HS-5 (cell line): Measurements from ENCODE around the gene CLP1.

Experiments used
- DNase-seq: peaks from one replicate; pipeline ENCODE4 v3.0.0-alpha.2; 2012; ENCODE audit warnings: low read depth

Gene CLP1

DNA sequence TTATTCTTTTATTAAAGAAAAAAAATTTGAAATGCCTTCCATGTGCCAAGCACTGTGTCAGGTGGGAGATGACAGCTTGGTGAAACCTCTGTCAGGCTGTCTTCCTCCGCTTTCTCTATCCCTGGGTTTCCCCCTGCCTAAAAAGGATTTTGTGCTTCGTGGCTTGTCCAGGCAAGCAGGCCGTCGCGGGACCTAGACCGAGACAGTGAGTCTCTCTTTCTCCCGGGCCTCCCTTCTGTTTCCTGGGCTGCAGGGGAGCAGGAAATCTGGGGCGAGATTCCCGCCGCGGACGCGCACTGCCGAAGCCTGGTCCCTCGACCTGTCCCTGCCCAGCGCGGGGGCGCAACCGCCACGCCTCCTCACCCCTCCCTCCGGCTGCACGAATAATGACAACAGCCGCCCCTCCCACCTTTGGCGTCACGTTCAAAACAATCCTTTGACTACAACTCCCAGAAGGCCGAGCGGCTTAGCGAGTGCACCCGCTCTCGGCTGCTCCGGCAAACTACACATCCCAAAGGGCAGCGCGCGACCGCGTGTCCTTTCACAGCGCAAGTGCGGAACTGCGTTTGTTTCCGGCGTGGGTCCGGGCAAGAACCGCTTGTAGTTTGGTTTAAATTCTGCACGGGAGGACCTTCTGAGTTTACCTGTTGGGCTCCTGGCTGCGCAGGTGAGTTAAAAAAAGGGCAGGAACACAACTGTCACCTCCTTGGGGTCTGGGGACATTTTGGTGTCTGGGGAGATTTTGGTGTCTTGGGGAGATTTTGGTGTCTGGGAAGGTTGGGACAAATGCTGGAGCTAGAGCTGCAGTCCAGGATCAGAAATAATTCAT is at the start of gene CLP1:
Gene CLP1 (plus strand): TSS at position 569 of the 829 bp plus-strand sequence. CDS start 1,715 bp downstream, outside the sequence.
- peak; percentile 97 for DNase-seq

DNA sequence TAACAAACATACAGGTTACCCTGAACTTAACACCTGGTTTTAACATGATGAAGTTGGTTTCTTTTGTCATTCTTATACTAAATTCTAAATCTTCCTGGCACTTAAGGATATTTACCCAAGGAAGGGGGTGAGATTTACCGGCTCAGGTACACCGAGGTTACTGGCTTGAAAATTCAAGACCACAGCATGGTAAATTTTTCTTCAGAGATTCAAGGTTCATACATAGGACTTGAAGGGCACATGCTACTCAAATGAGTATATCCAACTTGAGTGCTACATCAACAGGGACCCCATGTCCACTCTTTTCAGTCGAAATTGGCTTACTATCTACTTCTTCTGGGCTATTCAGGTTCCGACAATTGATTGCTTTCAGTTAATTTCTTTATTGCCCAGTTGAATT is 47.4 kb upstream of the CLP1 start:
- DNase-seq = no peak

DNA sequence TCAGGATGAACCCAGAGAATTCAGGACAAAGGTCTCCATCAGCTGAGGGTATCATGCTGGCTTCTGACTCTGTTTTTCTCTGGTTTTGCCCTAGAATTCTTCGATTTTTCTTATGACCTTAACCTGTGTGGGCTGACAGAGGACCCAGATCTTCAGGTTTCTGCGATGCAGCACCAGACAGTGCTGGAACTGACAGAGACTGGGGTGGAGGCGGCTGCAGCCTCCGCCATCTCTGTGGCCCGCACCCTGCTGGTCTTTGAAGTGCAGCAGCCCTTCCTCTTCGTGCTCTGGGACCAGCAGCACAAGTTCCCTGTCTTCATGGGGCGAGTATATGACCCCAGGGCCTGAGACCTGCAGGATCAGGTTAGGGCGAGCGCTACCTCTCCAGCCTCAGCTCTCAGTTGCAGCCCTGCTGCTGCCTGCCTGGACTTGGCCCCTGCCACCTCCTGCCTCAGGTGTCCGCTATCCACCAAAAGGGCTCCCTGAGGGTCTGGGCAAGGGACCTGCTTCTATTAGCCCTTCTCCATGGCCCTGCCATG is 43.3 kb upstream of the CLP1 start:
- no peak for DNase-seq

DNA sequence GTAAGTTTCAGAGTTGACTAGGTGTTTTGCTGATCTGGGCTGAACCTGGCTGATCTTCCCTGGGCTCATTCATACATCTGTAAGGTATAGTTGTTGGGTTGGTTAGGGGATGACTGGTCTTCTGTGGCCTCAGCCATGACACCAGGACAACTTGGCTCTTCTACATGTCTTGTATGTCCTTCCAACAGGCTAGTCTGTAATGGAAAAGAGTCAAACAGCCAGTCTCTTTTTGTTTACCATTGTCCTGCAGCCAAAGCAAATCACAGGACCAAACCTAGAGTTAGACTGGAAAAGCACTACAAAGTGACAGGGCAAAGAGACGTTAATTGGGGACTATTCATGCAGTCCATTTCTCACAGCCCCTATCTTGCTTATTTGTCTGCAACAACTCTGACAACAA is 42.3 kb upstream of the CLP1 start:
- DNase-seq = no peak

DNA sequence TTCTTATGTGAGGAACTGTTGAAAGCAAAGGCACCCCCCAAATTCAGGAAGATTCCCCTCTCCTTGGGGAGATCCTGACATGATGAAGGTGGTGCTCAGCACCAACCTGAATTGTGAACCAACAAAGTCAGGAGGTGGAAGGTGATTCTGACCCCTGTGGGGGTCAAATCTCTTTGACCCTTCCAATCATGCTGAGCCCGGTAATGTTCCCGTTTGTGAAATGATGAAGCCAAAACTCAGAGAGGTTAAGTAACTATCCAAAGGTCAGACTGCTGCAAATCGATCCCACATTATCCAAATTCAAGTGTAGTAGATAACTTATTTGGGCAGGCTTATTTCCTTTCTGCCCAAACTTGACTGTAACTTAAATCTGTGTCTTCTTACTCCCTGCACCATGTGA is 41.0 kb upstream of the CLP1 start:
- DNase-seq = no peak

DNA sequence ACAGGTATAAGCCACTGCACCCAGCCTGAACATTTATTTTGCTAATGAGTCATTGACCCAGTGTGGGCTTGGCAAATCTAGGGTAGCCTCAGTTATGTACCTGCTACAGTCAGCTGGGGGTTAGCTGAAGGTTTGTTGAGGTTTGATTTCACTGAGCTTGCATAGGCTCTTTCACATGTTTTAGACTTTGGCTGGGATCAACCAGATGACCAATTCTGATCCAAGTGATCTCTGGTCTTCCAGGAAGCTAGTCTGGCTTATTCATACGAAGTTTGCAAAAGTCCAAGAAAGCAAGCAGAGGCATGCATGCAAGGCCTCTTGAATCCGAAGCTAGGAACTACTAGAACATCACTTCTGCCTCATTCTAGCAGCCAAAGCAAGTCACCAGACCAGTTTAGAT is 39.1 kb upstream of the CLP1 start:
- DNase-seq = no peak

DNA sequence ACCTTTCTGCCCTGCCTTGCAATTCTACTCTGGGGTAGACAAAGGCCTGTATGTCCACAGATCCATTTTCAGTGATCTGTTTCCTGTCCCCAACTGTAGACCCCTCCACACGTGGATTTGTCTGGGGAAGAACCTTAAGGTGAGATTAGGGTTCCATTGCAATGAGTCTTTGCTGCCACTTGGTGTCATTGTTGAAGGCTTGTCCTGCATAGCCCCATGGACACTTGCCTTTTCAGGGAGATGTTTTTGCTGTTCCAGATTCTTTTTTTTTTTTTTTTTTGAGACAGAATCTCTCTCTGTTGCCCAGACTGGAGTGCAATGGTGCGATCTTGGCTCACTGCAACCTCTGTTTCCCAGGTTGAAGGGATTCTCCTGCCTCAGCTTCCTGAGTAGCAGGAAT is 38.2 kb upstream of the CLP1 start:
- no peak for DNase-seq

DNA sequence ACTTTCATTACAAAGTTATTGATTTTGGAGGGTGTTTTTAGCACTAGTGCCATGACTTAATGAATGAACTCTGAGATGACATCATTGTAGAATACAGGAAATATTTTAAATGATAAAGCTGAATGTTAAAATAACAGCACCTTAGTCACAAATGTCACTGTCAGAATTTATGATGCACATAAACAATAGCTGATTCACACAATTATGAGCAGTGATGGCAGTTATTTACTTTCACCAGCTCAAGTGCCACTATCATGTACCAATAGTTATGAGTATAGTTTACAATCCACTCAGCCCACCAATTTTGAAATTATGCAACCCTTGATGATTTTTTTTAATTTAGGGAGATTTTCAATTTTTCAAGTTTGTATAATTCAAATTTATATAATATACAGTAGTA is 37.1 kb upstream of the CLP1 start:
- DNase-seq = no peak

DNA sequence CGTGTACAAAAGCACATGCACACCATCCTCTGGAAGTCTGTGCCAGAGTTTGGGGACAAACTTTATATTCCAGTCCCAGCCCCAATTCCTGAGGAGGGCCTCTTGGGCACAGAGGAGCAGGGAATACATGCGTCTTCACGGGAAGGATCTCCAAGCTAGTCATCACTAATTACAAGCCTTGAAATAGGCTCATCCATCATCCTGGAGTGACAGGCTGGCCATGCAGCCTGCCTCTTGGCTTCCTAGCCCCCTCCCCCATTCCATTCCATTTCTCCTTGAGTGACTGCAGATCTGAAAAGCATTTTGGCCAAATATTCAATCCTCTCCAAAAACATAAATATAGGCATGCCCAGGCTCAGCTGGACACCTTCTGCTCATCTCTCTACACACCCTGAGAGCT is 35.3 kb upstream of the CLP1 start:
- DNase-seq = no peak

DNA sequence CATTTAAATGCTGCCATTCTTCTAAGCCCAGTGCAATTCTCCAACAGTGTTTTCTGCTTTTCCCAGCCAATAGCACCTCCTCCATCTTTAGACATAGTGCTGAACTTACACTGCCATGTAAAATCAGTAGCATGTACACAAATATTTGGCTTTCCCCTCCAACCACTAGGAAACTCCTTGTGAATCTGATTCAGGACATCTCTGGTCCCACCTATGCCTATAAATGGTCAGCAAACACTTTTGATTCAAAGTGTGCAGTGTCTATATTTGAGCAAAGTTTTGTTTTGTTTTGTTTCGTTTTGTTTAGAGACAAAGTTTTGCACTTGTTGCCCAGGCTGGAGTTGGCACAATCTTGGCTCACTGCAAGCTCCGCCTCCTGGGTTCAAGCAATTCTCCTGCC is 32.7 kb upstream of the CLP1 start:
- DNase-seq = no peak

DNA sequence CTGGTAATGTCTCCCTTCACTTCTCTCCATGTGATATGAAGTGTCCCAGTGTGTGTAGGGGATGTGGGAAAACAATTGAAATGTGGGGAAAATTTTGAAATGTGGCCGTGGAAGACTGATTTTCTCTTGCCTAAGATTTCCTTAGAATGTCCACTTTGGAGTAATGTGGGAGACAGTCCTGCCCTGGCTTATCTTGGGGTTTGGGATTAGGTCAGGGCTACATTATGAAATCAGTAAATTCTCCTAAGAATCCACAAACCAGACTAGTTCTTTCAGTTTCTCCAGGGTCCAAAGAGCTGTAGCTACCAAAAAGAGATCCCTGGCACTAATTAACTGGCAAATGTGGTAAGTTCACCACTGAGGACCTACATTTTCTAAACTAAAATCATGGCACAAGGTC is 30.7 kb upstream of the CLP1 start:
- no peak for DNase-seq

DNA sequence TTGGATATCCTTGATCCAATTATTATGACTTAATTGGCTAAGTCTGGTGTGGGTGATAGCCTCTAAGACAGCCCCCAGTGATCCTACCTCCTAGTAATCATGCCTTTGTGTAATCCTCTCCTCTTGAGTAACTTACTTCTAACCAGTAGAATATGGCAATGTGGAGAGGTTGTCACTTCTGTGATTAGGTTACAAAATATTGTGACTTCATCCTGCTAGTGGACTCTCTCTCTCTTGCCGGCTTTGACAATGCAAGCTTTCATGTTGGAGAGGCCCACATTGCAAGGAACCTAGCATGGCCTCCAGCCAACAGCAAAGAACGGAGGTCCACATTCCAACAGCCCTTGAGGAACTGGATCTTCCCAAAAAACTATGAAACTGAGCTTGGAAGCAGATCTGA is 27.4 kb upstream of the CLP1 start:
- DNase-seq = no peak

DNA sequence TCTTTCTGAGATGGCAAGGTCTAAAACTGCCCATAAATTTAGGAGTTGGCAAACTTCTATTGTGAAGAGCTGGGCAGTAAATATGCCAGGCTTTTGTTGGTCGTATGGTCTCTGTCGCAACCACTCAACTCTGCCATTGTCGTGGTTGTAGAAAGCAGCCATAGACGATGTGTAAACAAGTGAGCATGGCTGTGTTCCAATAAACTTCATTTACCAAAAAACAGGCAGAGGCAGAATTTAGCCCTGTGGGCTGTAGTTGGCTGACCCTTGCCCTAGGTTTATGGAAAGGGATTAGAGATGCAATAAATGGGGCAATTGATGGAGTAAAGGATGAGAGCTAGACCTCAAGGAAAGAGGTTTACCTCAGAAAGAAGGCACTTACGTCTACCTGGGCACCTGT is 25.4 kb upstream of the CLP1 start:
- DNase-seq = no peak

DNA sequence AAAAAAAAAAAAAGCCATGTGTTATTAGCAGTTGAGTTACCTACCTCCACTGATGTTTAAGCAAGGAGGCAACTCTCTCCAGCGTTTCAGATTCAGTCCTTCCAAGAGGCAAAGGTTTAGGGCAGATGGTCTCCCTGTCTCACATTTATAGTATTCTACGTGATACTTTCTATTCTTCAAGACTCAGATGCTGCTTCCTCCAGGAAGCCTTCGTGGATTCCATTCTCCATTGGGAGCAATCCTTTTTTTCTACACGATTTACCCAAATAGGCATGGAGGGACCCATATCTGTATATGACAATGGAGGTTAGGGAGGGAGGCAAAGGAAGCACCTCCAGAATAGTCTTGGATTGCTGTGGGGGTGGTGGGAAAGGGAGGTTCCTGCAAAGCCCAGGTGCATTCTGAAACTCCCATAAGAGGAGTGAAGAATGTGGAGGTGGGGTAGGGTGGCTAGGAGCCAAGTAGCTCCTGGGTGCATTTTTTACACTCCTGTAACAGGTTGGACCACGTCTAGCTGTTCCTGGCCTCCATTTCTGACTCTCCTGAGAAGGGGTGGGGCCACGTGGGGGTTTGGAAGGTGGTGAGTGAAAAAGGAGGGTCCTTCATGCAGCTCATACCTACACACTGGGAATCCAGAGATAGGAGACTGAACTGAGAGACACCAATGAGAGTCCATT is 24.0 kb upstream of the CLP1 start:
- DNase-seq = no peak

DNA sequence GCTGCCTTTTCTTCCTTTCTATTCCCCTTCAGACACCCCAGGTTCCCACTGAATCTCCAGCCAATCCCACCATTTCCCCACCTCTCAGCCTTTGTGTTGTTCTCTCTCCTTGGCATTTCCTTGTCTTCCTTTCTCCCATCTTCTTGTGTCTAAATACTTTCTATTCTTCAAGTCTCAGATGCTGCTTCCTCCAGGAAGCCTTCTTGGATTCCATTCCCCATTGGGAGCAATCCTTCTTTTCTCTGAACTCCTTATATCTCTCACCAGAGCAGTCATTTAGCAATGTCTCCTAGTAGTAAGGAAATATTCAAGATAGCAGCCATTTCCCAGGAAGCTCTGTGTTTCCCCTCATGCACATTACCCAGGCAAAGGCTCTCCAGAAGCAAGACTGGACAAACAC is 23.3 kb upstream of the CLP1 start:
- DNase-seq = no peak

DNA sequence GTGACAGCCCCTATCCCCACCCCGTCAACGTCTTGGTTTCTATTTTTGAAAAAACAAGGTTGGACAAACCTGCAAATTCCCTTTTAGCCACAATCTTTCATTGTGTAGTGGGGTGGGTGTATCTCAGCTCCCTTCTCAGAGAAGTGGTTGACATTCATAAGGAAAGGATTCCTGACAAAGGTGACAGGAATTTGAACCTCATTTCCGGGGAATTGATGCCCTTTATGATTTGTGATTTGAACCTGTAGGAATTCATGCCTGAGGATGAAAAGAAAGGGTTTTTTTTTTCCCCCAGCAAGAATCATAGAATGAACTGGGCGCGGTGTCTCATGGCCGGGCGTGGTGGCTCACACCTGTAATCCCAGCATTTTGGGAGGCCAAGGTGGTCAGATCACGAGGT is 22.3 kb upstream of the CLP1 start:
- no peak for DNase-seq

DNA sequence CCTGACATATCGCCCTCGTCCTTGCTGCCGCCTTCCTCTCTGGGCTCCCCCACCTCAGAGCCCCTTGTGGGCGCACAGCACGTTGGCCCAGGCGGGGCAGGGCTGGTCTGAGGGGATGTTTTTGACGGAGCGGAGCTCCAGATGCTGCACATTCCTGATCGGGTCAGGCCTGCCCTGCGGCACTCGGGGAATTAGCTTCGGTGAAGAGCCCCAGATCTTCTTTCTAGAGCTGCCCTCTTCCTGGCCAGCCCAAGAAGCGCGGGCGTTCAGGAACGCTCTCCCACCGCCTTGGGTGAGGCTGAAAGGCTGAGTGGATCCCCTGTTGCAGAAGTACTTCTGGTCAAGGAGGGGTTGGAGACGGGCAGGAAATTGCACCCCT is 19.9 kb upstream of the CLP1 start:
- no peak for DNase-seq

DNA sequence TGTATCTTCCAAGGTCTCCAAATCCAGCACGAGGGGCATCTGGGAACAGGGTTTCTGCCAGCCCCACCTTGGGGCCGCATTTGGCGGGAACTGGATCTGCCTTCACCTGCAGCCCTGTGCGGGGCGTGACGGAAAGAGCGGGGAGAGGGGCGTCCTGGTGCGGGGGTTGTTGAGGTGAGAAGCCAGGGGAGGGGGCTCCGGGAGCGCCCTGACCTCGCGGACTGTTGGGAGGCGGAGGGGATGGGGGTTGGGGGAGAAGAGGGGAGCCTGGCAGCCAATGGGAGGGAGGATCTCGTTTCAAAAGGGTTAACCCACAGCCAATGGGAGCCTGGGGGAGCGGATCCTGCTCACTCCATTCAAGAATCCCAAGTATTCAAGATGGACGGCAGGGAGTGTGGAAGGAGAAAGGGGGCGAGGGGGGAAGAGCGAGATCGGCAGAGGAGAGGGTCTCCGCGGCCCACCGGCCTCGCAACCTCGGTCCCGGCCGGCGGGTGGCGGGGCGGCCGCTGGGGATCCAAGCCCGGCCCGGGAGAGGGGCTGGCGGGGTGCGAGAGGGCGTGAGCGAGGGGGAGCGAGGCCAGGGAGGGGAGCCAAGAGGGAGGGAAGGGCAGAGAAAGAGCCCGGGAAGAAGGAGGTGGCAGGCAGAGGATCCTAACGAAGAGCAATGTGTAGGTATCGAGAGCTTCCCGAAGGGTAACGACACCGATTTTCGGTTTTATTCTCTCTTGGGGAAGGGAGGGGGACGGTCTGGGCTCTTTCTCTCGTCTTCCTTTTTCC is 19.4 kb upstream of the CLP1 start:
- DNase-seq = peak; percentile 79

DNA sequence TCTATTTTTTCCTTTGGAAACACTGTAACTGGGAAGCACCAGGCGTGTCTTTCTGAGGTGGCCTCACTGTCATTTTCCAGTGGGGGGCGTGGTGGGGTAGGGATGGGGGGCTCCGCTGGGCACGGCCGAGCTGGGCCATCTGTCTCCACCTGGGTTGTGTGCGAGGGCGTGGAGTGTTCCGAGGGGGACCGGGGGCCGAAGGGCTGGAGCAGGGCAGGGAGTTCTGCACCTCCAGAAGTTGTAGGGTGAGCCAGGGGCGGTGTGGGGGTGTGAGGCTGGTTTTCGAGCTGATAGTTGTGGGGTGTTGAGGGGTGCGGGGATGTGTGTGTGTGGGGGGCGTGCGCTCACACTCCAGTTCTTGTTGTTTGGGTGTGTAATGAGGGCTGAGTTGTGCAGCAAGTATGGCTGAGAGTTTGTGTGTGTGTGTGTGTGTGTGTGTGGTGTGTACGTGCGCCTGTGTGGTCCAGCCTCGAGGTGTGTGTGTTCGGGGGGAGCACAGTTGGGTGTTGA is 18.7 kb upstream of the CLP1 start:
- no peak for DNase-seq

DNA sequence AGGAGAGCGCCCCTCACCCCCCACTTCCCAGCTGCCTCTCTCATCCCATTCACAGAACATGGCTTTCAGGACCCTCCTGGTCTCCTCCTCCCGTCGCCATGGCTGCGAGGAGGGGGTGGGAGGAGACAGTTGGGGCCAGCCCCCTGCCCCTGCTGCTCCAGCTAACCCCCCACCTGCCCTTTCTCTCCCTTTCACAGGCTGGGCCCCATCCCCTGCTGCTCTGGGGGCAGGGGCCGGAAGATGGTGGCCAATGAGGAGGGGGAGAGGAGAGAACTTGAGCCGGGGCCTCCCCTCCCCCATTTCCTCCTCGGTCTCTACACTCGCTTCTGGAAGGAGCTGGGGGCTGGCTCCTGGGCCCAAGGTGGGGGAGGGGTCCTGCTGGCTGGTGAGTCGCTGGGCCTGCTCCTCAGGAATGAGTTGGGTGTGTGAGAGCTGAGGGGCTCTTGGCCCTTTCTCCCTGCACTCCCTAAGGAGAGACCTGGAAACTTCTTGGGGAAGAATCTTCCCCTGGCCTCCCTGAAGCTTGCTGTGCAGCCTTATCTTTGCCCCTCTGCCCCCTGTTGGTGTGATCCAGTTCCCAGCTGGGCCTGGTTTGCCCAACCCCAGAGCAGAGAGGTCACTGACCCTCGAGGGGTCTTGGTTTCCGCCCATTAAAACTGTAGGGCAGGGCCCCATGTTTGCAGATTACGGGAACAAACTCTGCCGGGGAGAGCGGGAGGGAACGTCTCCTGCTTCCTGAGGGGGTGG is 18.1 kb upstream of the CLP1 start:
- DNase-seq = no peak

DNA sequence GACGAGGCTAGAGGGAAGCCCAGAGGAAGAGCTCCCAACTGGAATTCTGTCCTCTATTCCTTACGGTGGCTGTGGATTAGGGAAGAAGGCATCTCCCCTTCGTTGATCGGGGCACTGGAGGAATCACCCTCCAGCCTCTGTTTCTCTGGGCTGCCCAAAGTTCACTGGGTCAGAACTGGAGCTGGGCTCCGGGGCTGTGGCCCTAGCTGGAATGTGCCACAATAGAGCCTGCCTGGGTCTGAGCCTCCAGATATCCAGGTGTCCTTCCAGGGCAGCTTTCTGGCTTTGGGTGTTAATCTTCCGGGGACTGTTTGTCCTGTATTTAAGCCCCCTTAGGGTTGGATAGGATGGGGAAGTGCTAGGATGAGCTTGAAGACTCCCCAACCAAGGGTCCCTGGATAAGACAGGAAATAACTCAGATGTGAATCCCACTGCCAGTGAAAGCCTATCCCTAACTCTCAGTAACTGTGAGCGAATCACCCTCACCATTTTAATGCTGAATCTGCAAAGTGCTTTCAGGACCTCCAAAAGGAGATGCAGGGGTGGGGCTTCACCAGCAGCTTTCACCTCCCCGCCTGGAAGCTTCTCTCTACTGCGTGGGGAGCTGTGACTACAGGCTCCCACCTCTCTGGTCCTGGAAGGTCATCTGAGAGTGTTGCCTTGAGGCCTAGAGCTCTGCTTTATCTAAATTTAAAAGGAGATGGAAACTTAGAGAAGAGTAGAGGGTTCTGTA is 17.3 kb upstream of the CLP1 start:
- no peak for DNase-seq
